Mesendoderm (in vitro differentiated cells): Measurements from ENCODE around the gene PDGFRB.

Experiments used
- DNase-seq: peaks from one replicate; pipeline ENCODE4 v3.0.0; 2013
- H2AK5ac ChIP-seq: 2 replicates; pipeline ENCODE4 v1.6.1; 2013; ENCODE audit warnings: low read length, inconsistent platforms
- H2BK120ac ChIP-seq: 2 replicates; pipeline ENCODE4 v1.6.1; 2013; ENCODE audit warnings: low read depth, mild to moderate bottlenecking, low read length, moderate library complexity, mixed read lengths
- H2BK15ac ChIP-seq: replicated peaks from 2 replicates; pipeline ENCODE4 v1.6.1; 2013; ENCODE audit warnings: low read depth, mild to moderate bottlenecking, moderate library complexity
- H2BK5ac ChIP-seq: 2 replicates; pipeline ENCODE4 v1.6.1; 2013; ENCODE audit warnings: low read length, inconsistent platforms
- H3K18ac ChIP-seq: 2 replicates; pipeline ENCODE4 v1.6.1; 2013; ENCODE audit warnings: mild to moderate bottlenecking, low read length, mixed read lengths
- H3K23ac ChIP-seq: one replicate; pipeline ENCODE4 v1.6.1; 2013; ENCODE audit warnings: low read length
- H3K27ac ChIP-seq: 2 replicates; pipeline ENCODE4 v1.5.1; 2013; ENCODE audit warnings: low read depth, mild to moderate bottlenecking, inconsistent platforms, low read length, moderate library complexity
- H3K27me3 ChIP-seq: 2 replicates; pipeline ENCODE4 v1.6.1; 2013; ENCODE audit warnings: low read length, control low read depth, mild to moderate bottlenecking, inconsistent platforms; ENCODE audit not compliant: insufficient read depth, poor library complexity
- H3K36me3 ChIP-seq: 2 replicates; pipeline ENCODE4 v1.6.1; 2013; ENCODE audit warnings: low read length, inconsistent platforms; ENCODE audit not compliant: control insufficient read depth, insufficient read depth
- H3K4ac ChIP-seq: one replicate; pipeline ENCODE4 v1.6.1; 2013; ENCODE audit warnings: low read depth, mild to moderate bottlenecking, low read length, moderate library complexity
- H3K4me1 ChIP-seq: 2 replicates; pipeline ENCODE4 v1.6.1; 2013; ENCODE audit warnings: low read depth, low read length, inconsistent platforms; ENCODE audit not compliant: control insufficient read depth
- H3K4me2 ChIP-seq: 2 replicates; pipeline ENCODE4 v1.6.1; 2013; ENCODE audit warnings: low read length
- H3K4me3 ChIP-seq: 2 replicates; pipeline ENCODE4 v1.5.1; 2013; ENCODE audit warnings: mild to moderate bottlenecking, low read length
- H3K56ac ChIP-seq: one replicate; pipeline ENCODE4 v1.6.1; 2013; ENCODE audit warnings: low read length
- H3K79me1 ChIP-seq: 2 replicates; pipeline ENCODE4 v1.6.1; 2013; ENCODE audit warnings: low read length, inconsistent platforms
- H3K79me2 ChIP-seq: 2 replicates; pipeline ENCODE4 v1.6.1; 2013; ENCODE audit warnings: mild to moderate bottlenecking, low read length; ENCODE audit not compliant: control insufficient read depth, insufficient read depth
- H3K9ac ChIP-seq: 2 replicates; pipeline ENCODE4 v1.6.1; 2013; ENCODE audit warnings: low read length, inconsistent platforms
- H4K5ac ChIP-seq: one replicate; pipeline ENCODE4 v1.6.1; 2013; ENCODE audit warnings: low read length
- H4K8ac ChIP-seq: one replicate; pipeline ENCODE4 v1.6.1; 2013; ENCODE audit warnings: low read depth, mild to moderate bottlenecking, control low read depth, low read length, moderate library complexity
- WGBS: extraction: QIAGEN DNeasy Blood & Tissue Kit; methylation state at CpG from one replicate; pipeline ENCODE4 v1.1.7; 2013; ENCODE audit warnings: low lambda C conversion rate, missing lambda C conversion rate; ENCODE audit not compliant: insufficient coverage; ENCODE audit errors: extremely low coverage; 5-methylcytosine and 5-hydroxymethylcytosine counted together

The PDGFRB gene

GRCh38 chr5:150176745-150177477 lies 21.3 kb upstream of the PDGFRB start:
- Histone ChIP-seq H3K4me2 (no peak overlapping the region), H2BK5ac (no peak overlapping the region), H4K8ac (no peak overlapping the region), H3K79me1 (no peaks in the 10 kb centered on the region), H3K27me3 (no peaks in the 10 kb centered on the region), H3K9ac (no peak overlapping the region), H3K4me3 (no peak overlapping the region), H3K18ac (no peak overlapping the region), H3K27ac (no peak overlapping the region), H3K4me1 (no peaks in the 10 kb centered on the region), H3K4ac (no peak overlapping the region), H4K5ac (no peak overlapping the region), H3K79me2 (no peaks in the 10 kb centered on the region), H3K56ac (no peak overlapping the region), H2BK15ac (no peak overlapping the region), H2BK120ac (no peak overlapping the region), H3K36me3 (no peaks in the 10 kb centered on the region), H3K23ac (no peak overlapping the region), H2AK5ac (no peak overlapping the region)
- no CpG with 5 or more reads among the region's 8 CpGs for WGBS
- no peak for DNase-seq

- Histone ChIP-seq H4K8ac (no peak overlapping the region), H3K4me2 (no peak overlapping the region), H4K5ac (no peak overlapping the region), H3K4me1 (no peaks in the 10 kb centered on the region), H3K56ac (no peak overlapping the region), H2BK5ac (no peak overlapping the region), H3K79me1 (no peaks in the 10 kb centered on the region), H3K27me3 (no peaks in the 10 kb centered on the region), H3K79me2 (no peaks in the 10 kb centered on the region), H3K23ac (no peak overlapping the region), H2BK120ac (no peak overlapping the region), H3K9ac (no peak overlapping the region), H3K4ac (no peak overlapping the region), H3K27ac (no peak overlapping the region), H3K36me3 (no peaks in the 10 kb centered on the region), H3K4me3 (no peak overlapping the region), H2BK15ac (no peak overlapping the region), H3K18ac (no peak overlapping the region), H2AK5ac (no peak overlapping the region)
- WGBS: no CpG with 5 or more reads among the region's 5 CpGs
- peak; percentile 82 for DNase-seq
Measured at GRCh38 chr5:150175536-150175935, 19.9 kb upstream of the PDGFRB start.

GRCh38 chr5:150175076-150175475 lies 19.4 kb upstream of the PDGFRB start:
- Histone ChIP-seq H3K36me3 (no peaks in the 10 kb centered on the region), H3K79me2 (no peaks in the 10 kb centered on the region), H2BK120ac (no peak overlapping the region), H4K8ac (no peak overlapping the region), H4K5ac (no peak overlapping the region), H3K56ac (no peak overlapping the region), H3K79me1 (no peaks in the 10 kb centered on the region), H3K27me3 (no peaks in the 10 kb centered on the region), H3K27ac (no peak overlapping the region), H3K4me2 (no peak overlapping the region), H3K18ac (no peak overlapping the region), H3K9ac (no peak overlapping the region), H3K23ac (no peak overlapping the region), H2BK5ac (no peak overlapping the region), H2BK15ac (no peak overlapping the region), H3K4me3 (no peak overlapping the region), H3K4ac (no peak overlapping the region), H3K4me1 (no peaks in the 10 kb centered on the region), H2AK5ac (no peak overlapping the region)
- no peak for DNase-seq
- WGBS: no CpG with 5 or more reads among the region's 1 CpG

- H3K79me1 ChIP-seq: no peaks in the 10 kb centered on the region
- H3K23ac ChIP-seq: no peak overlapping the region
- H3K27me3 ChIP-seq: no peaks in the 10 kb centered on the region
- H3K4me2 ChIP-seq: no peak overlapping the region
- no peak for DNase-seq
- H4K8ac ChIP-seq: no peak overlapping the region
- no peak overlapping the region for H3K56ac ChIP-seq
- no CpG with 5 or more reads among the region's 6 CpGs for WGBS
- no peaks in the 10 kb centered on the region for H3K4me1 ChIP-seq
- no peak overlapping the region for H3K27ac ChIP-seq
- no peak overlapping the region for H2BK120ac ChIP-seq
- no peak overlapping the region for H3K18ac ChIP-seq
- H3K4ac ChIP-seq: no peak overlapping the region
- no peak overlapping the region for H3K9ac ChIP-seq
- H4K5ac ChIP-seq: no peak overlapping the region
- no peak overlapping the region for H2BK5ac ChIP-seq
- H3K36me3 ChIP-seq: no peaks in the 10 kb centered on the region
- no peak overlapping the region for H2AK5ac ChIP-seq
- no peaks in the 10 kb centered on the region for H3K79me2 ChIP-seq
- H2BK15ac ChIP-seq: no peak overlapping the region
- H3K4me3 ChIP-seq: no peak overlapping the region
Measured at GRCh38 chr5:150174285-150174684, 18.6 kb upstream of the PDGFRB start.

- Histone ChIP-seq H3K9ac (no peak overlapping the region), H3K27ac (no peak overlapping the region), H3K4me1 (no peaks in the 10 kb centered on the region), H3K79me1 (no peaks in the 10 kb centered on the region), H3K4me2 (no peak overlapping the region), H2BK120ac (no peak overlapping the region), H3K4me3 (no peak overlapping the region), H3K56ac (no peak overlapping the region), H3K79me2 (no peaks in the 10 kb centered on the region), H3K18ac (no peak overlapping the region), H2BK15ac (no peak overlapping the region), H2BK5ac (no peak overlapping the region), H3K27me3 (no peaks in the 10 kb centered on the region), H4K8ac (no peak overlapping the region), H2AK5ac (no peak overlapping the region), H3K4ac (no peak overlapping the region), H4K5ac (no peak overlapping the region), H3K36me3 (no peaks in the 10 kb centered on the region), H3K23ac (no peak overlapping the region)
- no peak for DNase-seq
- no CpG with 5 or more reads among the region's 3 CpGs for WGBS
Measured at GRCh38 chr5:150173161-150173560, 17.5 kb upstream of the PDGFRB start.

GRCh38 chr5:150172556-150172955 lies 16.9 kb upstream of the PDGFRB start:
- no peak for DNase-seq
- no CpG with 5 or more reads among the region's 4 CpGs for WGBS
- H4K8ac ChIP-seq: no peak overlapping the region

More at GRCh38 chr5:150172556-150172955, 16.9 kb upstream of the PDGFRB start:
- Histone ChIP-seq H3K9ac (no peak overlapping the region), H3K23ac (no peak overlapping the region), H3K79me1 (no peaks in the 10 kb centered on the region), H3K27ac (no peak overlapping the region), H4K5ac (no peak overlapping the region), H3K4me3 (no peak overlapping the region), H3K56ac (no peak overlapping the region), H3K4me2 (no peak overlapping the region), H2BK120ac (no peak overlapping the region), H2AK5ac (no peak overlapping the region), H3K27me3 (no peaks in the 10 kb centered on the region), H2BK5ac (no peak overlapping the region), H3K36me3 (no peaks in the 10 kb centered on the region), H2BK15ac (no peak overlapping the region), H3K79me2 (no peaks in the 10 kb centered on the region), H3K18ac (no peak overlapping the region), H3K4ac (no peak overlapping the region), H3K4me1 (no peaks in the 10 kb centered on the region)
